AG04449 (cell line): Measurements from ENCODE around the gene LGALS7.
"Not testable (repeated sequence)": the region's sequence is repeated elsewhere in the genome, so short reads cannot be mapped to it uniquely, and the experiment has no call there.

Experiments
- CTCF ChIA-PET: fragments of 350-600 bp; formaldehyde crosslinking; extraction: SDS; loops from one replicate; lab custom pipeline; 2021; ENCODE audit warnings: antibody characterized with exemption; lab: Yijun Ruan, JAX
- POLR2A ChIA-PET: fragments of 400-600, 350-600 bp; formaldehyde crosslinking; extraction: SDS; loops from one replicate; lab custom pipeline; 2020; ENCODE audit warnings: antibody characterized with exemption, inconsistent platforms; lab: Yijun Ruan, JAX
- DNase-seq: peaks from one replicate; pipeline ENCODE4 v3.0.0-alpha.2; 2010; ENCODE audit warnings: low read depth, low spot score
- H3K4me3 ChIP-seq: 2 replicates; pipeline ENCODE4 v1.5.1; 2011; ENCODE audit warnings: low read depth, mild to moderate bottlenecking, control low read depth, low read length
- CTCF ChIP-seq: IDR thresholded peaks from one replicate; pipeline ENCODE4 v1.5.1; 2011; ENCODE audit warnings: mild to moderate bottlenecking, moderate library complexity, low read length, control low read depth, inconsistent platforms; ENCODE audit not compliant: insufficient read depth; ENCODE audit errors: missing control alignments

The LGALS7 gene

DNA sequence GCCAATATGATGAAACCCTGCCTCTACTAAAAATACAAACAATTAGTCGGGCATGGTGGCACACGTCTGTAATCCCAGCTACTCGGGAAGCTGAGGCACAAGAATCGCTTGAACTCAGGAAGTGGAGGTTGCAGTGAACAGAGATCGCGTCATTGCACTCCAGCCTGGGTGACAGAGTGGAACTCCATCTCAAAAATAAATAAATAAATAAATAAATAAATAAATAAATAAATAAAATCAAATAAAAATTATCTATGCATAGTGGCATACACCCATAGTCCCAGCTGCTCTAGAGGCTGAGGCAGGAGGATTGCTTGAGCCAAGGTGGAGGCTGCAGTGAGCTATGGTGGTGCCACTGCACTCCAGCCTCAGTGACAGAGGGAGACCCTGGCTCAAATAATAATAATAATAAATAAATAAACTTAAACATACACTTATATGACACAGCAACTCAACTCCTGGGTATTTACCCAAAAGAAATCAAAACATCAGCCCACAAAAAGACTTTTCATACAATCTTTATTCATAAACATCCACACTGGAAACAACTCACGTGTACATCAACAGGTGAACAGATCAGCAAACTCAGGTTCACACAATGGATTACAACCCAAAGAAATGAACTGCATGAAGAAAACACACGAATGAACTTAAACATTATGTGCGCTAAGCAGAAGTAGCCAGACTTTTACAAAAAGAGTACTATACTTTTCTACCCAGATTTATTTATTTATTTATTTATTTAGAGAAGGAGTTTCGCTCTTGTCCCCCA is 6.9 kb downstream of the LGALS7 start:
- ChIA-PET CTCF (no interaction called here), POLR2A (no interaction called here)
- no peak for TF ChIP-seq CTCF
- DNase-seq: no peak
- H3K4me3 ChIP-seq: no peak overlapping the region

DNA sequence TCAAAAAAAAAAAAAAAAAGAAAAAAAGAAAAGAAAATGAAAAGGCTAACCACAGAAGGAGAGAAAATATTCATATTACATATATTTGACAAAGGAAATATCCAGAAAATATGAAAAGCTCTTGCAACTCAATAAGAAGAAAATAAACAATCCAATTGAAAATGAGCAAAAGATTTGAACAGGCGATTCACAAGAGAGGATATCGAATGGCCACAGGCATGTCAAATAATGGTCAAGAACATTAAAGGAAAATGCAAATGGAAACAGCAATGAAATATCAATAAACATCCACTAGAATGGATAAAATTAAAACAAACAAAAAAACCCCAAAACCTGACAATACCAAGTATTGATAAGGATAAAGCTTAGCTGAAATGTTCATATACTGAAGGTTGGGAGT is 8.1 kb downstream of the LGALS7 start:
- no peak for DNase-seq
- no peak overlapping the region for H3K4me3 ChIP-seq
- no peak for TF ChIP-seq CTCF
- ChIA-PET CTCF (interaction anchor here (0.7 kb wide), 1 partner anchor 47 kb away, joined by 3 read pairs; no protein-coding TSS in a partner anchor), POLR2A (no interaction called here)

- no peak for TF ChIP-seq CTCF
- no peak overlapping the region for H3K4me3 ChIP-seq
- no peak for DNase-seq
- POLR2A ChIA-PET: no interaction called here
- CTCF ChIA-PET: no interaction called here
Measured at GRCh38 chr19:38763795-38764220, 9.5 kb downstream of the LGALS7 start.

- H3K4me3 ChIP-seq, POLR2A ChIA-PET, DNase-seq: not testable (repeated sequence)
- CTCF ChIA-PET: interaction anchor here (1.9 kb wide), 1 partner anchor 8 kb away, joined by 19 read pairs; no protein-coding TSS in a partner anchor
Measured at GRCh38 chr19:38761884-38762389, 11.4 kb downstream of the LGALS7 start.

GRCh38 chr19:38760805-38761517 is 12.4 kb downstream of the LGALS7 start:
- CTCF ChIA-PET: interaction anchor here (1.9 kb wide), 1 partner anchor 9 kb away, joined by 19 read pairs; no protein-coding TSS in a partner anchor
- POLR2A ChIA-PET, DNase-seq, H3K4me3 ChIP-seq: not testable (repeated sequence)

GRCh38 chr19:38759590-38760003 is 13.7 kb downstream of the LGALS7 start:
- H3K4me3 ChIP-seq: no peak overlapping the region
- no peak for TF ChIP-seq CTCF
- CTCF ChIA-PET: no interaction called here
- POLR2A ChIA-PET: no interaction called here
- DNase-seq: no peak

DNA sequence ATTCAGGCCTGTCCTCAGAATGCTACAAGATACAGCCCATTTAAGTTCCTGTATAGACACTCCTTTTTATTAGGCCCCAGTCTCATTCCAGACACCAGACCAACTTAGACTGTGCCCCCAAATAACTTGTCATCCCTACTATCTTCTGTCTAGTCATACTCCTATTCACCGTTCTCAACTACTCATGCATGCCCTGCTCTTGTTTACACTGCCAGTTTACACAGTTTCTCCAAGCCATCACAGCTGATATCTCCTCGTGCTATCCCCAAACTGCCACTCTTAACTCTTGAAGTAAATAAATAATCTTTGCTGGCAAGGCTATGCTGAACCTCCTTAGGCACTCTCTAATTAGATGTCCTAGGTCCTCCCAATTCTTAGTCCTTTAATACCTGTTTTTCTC is 19.1 kb downstream of the LGALS7 start:
- POLR2A ChIA-PET, H3K4me3 ChIP-seq, DNase-seq: not testable (repeated sequence)
- CTCF ChIA-PET: interaction anchor here (1.2 kb wide), 1 partner anchor 133 kb away, joined by 3 read pairs; no protein-coding TSS in a partner anchor

GRCh38 chr19:38753783-38754182 is 19.5 kb downstream of the LGALS7 start:
- DNase-seq, CTCF ChIA-PET, H3K4me3 ChIP-seq, POLR2A ChIA-PET: not testable (repeated sequence)
